Regular cardiac myocyte (primary cell): ENCODE results near the gene NSL1. TPM values are rescaled to one million over a fixed set of nuclear protein-coding genes. Genes with fewer than 3 reads are reported as not detected.

Source experiments
- total RNA-seq: library from RNA; depleted of rRNA; stranded (reverse); fragments of >200 nt; gene quantifications from 2 replicates; pipeline ENCODE4 v1.2.3, GENCODE V29; 2014

NSL1 gene, protein sequence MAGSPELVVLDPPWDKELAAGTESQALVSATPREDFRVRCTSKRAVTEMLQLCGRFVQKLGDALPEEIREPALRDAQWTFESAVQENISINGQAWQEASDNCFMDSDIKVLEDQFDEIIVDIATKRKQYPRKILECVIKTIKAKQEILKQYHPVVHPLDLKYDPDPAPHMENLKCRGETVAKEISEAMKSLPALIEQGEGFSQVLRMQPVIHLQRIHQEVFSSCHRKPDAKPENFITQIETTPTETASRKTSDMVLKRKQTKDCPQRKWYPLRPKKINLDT
- total RNA-seq: 39.7 and 54.1 TPM in 2 replicates

DNA sequence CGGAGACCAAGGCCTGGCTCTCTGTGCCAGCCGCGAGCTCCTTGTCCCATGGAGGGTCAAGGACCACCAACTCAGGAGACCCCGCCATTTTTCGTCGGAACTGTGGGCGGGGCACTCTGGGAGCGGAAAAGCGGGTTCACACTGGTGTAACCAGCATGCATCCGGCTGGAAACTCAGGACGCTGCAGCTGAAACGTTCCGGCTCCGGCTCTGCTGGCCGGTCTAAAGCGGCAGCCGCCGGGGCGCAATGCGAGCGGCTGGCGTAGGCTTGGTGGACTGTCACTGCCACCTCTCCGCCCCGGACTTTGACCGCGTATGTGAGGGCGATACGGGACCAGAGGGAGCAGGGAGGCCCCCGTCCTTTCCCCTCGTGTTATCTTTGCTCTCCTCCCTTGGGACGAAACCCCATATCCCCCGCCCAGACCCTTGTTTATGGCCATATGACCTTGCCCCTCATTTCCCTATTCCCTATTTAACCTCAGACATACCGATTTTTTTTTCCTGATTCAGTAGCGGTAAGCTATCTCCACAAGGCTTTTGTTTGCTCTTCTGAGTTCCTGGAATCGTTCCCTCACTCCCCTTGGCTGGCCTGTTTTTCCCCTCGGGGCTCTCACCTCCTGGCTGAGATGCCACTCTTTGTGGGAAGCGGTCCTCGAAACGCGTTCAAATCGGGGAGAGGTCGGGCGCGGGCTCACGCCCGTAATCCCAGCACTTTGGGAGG is at the start of gene NSL1, which contains the start of gene TATDN3:
Gene NSL1, minus strand, starts transcription at position 102 of the 720 bp plus-strand sequence. Its CDS starts 14 bp downstream, at position 88.
Gene TATDN3, plus strand, starts transcription at position 219 of the 720 bp plus-strand sequence. Its CDS starts 28 bp downstream, at position 247.

DNA sequence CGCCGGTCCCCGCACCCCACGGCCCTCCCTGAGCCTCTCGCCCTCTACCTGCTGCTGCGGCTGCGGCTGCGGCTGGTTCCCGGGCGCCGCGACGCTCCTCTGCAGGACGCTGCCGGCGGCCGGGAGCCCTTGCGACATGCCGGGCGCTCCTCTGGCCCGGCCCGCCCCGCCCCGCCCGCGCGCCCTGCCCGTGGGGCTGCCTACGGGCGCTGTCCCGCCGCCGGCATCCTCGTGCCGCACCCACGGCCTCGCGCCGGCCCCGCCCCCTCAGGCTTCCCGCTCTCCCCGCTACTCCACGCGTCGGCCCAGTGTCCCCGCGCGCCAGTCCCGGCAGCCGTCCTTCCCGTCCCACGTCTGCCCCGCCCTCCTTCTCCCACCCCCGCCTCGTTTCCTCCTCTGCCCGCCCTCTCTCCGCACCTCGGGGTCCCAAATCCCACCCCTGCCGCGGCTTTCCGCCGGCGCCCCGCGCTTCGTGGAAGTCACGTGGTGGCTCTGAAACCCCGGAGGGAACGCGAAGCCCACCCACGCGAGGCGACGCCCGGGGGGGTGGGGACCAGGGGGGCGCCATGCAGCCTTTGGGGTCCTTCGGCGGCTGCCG is 91.9 kb downstream of the NSL1 start, which contains the start of gene BATF3:
Gene BATF3, minus strand, starts transcription at position 216 of the 598 bp plus-strand sequence. Its CDS starts 78 bp downstream, at position 138.

Other genes with a start within 250 kb of the NSL1 start
- 5.4 and 14.9 TPM in 2 replicates for gene ATF3, start 183.0 kb downstream of the NSL1 start, total RNA-seq
- gene BATF3, start 91.9 kb downstream of the NSL1 start, total RNA-seq: 3.9 and 6.5 TPM in 2 replicates
- gene TATDN3, start 117 bp upstream of the NSL1 start, total RNA-seq: 12.8 and 20.9 TPM in 2 replicates
- gene SPATA45, start 55.9 kb upstream of the NSL1 start, total RNA-seq: 1.1 TPM in 1 of 2 replicates, not detected in the other
- 7.9 and 9.4 TPM in 2 replicates for gene FLVCR1, start 66.5 kb upstream of the NSL1 start, total RNA-seq
- gene VASH2, start 158.8 kb upstream of the NSL1 start, total RNA-seq: 0.28 TPM in 1 of 2 replicates, not detected in the other
- 37.2 and 41.7 TPM in 2 replicates for gene ANGEL2, start 224.1 kb upstream of the NSL1 start, total RNA-seq